Activated T-cell treated with anti-CD3 and anti-CD28 coated beads, Interleukin-2, amount 50 U/mL, for 4 hours (primary cell): ENCODE measurements around the gene KRTAP5-1. TPM values are rescaled to one million over a fixed set of nuclear protein-coding genes. Genes with fewer than 3 reads are reported as not detected.
"Not testable (repeated sequence)": the region's sequence is repeated elsewhere in the genome, so short reads cannot be mapped to it uniquely, and the experiment has no call there.

Experiments
- ATAC-seq, 2 donors: fragments of 200-7000 bp; cut with Tn5 transposase; one replicate each; pipeline ENCODE4 v1.10.0; 2021
- DNase-seq: peaks from one replicate; pipeline ENCODE4 v3.0.0-alpha.2; 2020
- H3K27me3 Mint-ChIP-seq: one replicate; pipeline ENCODE4 v1.8.0; 2021; ENCODE audit warnings: low read depth, mixed read lengths
- H3K36me3 Mint-ChIP-seq: one replicate; pipeline ENCODE4 v1.8.0; 2022; ENCODE audit warnings: mixed read lengths; ENCODE audit not compliant: insufficient read depth
- H3K4me1 Mint-ChIP-seq: one replicate; pipeline ENCODE4 v1.8.0; 2021; ENCODE audit warnings: low read depth, mixed read lengths
- H3K4me3 Mint-ChIP-seq: one replicate; pipeline ENCODE4 v1.8.0; 2021; ENCODE audit warnings: mild to moderate bottlenecking, moderate library complexity, mixed read lengths
- H3K9me3 Mint-ChIP-seq: one replicate; pipeline ENCODE4 v1.8.0; 2021; ENCODE audit warnings: mixed read lengths
- total RNA-seq, 3 donors: library from RNA; stranded (reverse); gene quantifications; one replicate each; pipeline ENCODE4 v1.2.1, GENCODE V29; 2021

Gene KRTAP5-1
- total RNA-seq, 3 donors from 2014 or later: not detected

GRCh38 chr11:1595994-1596575 lies 11.0 kb upstream of the KRTAP5-1 start:
- not testable (repeated sequence) for DNase-seq, H3K4me3 Mint-ChIP-seq, ATAC-seq, H3K36me3 Mint-ChIP-seq, H3K9me3 Mint-ChIP-seq
- Mint-ChIP-seq H3K4me1 (peaks cover 11% of the 10 kb centered on the region), H3K27me3 (peaks cover 24% of the 10 kb centered on the region)

- Mint-ChIP-seq H3K4me3 (no peak overlapping the region), H3K36me3 (no peaks in the 10 kb centered on the region), H3K9me3 (no peaks in the 10 kb centered on the region), H3K4me1 (peaks cover 23% of the 10 kb centered on the region), H3K27me3 (peaks cover 19% of the 10 kb centered on the region)
- no peak for ATAC-seq
- no peak for DNase-seq
These were observed 7.5 kb upstream of the KRTAP5-1 start for GRCh38 chr11:1592628-1593027.

- Mint-ChIP-seq H3K4me3 (no peak overlapping the region), H3K9me3 (no peaks in the 10 kb centered on the region), H3K4me1 (peaks cover 25% of the 10 kb centered on the region), H3K27me3 (peaks cover 4% of the 10 kb centered on the region), H3K36me3 (no peaks in the 10 kb centered on the region)
- DNase-seq (no peak), ATAC-seq (no peak)
These were observed 4.9 kb upstream of the KRTAP5-1 start for GRCh38 chr11:1589996-1590395.

GRCh38 chr11:1589191-1589963 lies 4.3 kb upstream of the KRTAP5-1 start:
- Mint-ChIP-seq H3K4me3 (peak overlapping the region; percentile 72), H3K4me1 (peaks cover 26% of the 10 kb centered on the region)
- H3K9me3 Mint-ChIP-seq, DNase-seq, H3K36me3 Mint-ChIP-seq, H3K27me3 Mint-ChIP-seq: not testable (repeated sequence)
- peak in 1 of 2 donors; percentile 43 for ATAC-seq

- H3K4me3 Mint-ChIP-seq: no peak overlapping the region
- H3K27me3 Mint-ChIP-seq: peaks cover 3% of the 10 kb centered on the region
- H3K36me3 Mint-ChIP-seq: no peaks in the 10 kb centered on the region
- DNase-seq (no peak), ATAC-seq (no peak)
- H3K4me1 Mint-ChIP-seq: peaks cover 31% of the 10 kb centered on the region
- no peaks in the 10 kb centered on the region for H3K9me3 Mint-ChIP-seq
These were observed 1.6 kb upstream of the KRTAP5-1 start for GRCh38 chr11:1586699-1587098.

GRCh38 chr11:1582909-1583308 lies 2.2 kb downstream of the KRTAP5-1 start:
- H3K27me3 Mint-ChIP-seq, H3K4me3 Mint-ChIP-seq, ATAC-seq, H3K36me3 Mint-ChIP-seq, DNase-seq: not testable (repeated sequence)
- Mint-ChIP-seq H3K9me3 (peaks cover 12% of the 10 kb centered on the region), H3K4me1 (peaks cover 15% of the 10 kb centered on the region)

GRCh38 chr11:1581976-1582375 lies 3.1 kb downstream of the KRTAP5-1 start:
- H3K27me3 Mint-ChIP-seq: peaks cover 3% of the 10 kb centered on the region
- peaks cover 3% of the 10 kb centered on the region for H3K36me3 Mint-ChIP-seq
- no peak for ATAC-seq
- H3K9me3 Mint-ChIP-seq: peaks cover 12% of the 10 kb centered on the region
- no peak for DNase-seq
- H3K4me3 Mint-ChIP-seq: no peak overlapping the region
- peaks cover 13% of the 10 kb centered on the region for H3K4me1 Mint-ChIP-seq

GRCh38 chr11:1576825-1577224 lies 8.3 kb downstream of the KRTAP5-1 start:
- Mint-ChIP-seq H3K9me3 (peaks cover 12% of the 10 kb centered on the region), H3K36me3 (peaks cover 3% of the 10 kb centered on the region), H3K4me3 (no peak overlapping the region), H3K27me3 (peaks cover 2% of the 10 kb centered on the region), H3K4me1 (peaks cover 5% of the 10 kb centered on the region)
- ATAC-seq (no peak), DNase-seq (no peak)

- peak overlapping the region; percentile 47 for H3K4me3 Mint-ChIP-seq
- H3K36me3 Mint-ChIP-seq, H3K27me3 Mint-ChIP-seq, DNase-seq, H3K4me1 Mint-ChIP-seq, ATAC-seq: not testable (repeated sequence)
- peaks cover 12% of the 10 kb centered on the region for H3K9me3 Mint-ChIP-seq
These were observed 9.3 kb downstream of the KRTAP5-1 start for GRCh38 chr11:1575756-1576155.

GRCh38 chr11:1574933-1575242 lies 10.2 kb downstream of the KRTAP5-1 start:
- no peak overlapping the region for H3K4me3 Mint-ChIP-seq
- peaks cover 9% of the 10 kb centered on the region for H3K4me1 Mint-ChIP-seq
- peaks cover 2% of the 10 kb centered on the region for H3K27me3 Mint-ChIP-seq
- ATAC-seq (no peak), DNase-seq (no peak)
- peaks cover 12% of the 10 kb centered on the region for H3K9me3 Mint-ChIP-seq
- H3K36me3 Mint-ChIP-seq: peaks cover 3% of the 10 kb centered on the region

- Mint-ChIP-seq H3K9me3 (peaks cover 12% of the 10 kb centered on the region), H3K4me1 (peaks cover 12% of the 10 kb centered on the region), H3K27me3 (peaks cover 2% of the 10 kb centered on the region), H3K36me3 (peaks cover 3% of the 10 kb centered on the region), H3K4me3 (peak overlapping the region; percentile 75)
- DNase-seq (peak; percentile 52), ATAC-seq (peak; percentile 55 to 63)
These were observed 10.7 kb downstream of the KRTAP5-1 start for GRCh38 chr11:1574238-1574932.

GRCh38 chr11:1573903-1574237 lies 11.2 kb downstream of the KRTAP5-1 start:
- DNase-seq: no peak
- H3K4me3 Mint-ChIP-seq: peak overlapping the region; percentile 75

GRCh38 chr11:1573077-1573902 lies 11.8 kb downstream of the KRTAP5-1 start:
- Mint-ChIP-seq H3K4me1 (peaks cover 19% of the 10 kb centered on the region), H3K4me3 (peak overlapping the region; percentile 75), H3K36me3 (peaks cover 3% of the 10 kb centered on the region), H3K9me3 (peaks cover 3% of the 10 kb centered on the region), H3K27me3 (peaks cover 2% of the 10 kb centered on the region)
- DNase-seq (no peak), ATAC-seq (no peak)

More at GRCh38 chr11:1573903-1574237, 11.2 kb downstream of the KRTAP5-1 start:
- peak in 1 of 2 donors; percentile 1 for ATAC-seq
- peaks cover 7% of the 10 kb centered on the region for H3K9me3 Mint-ChIP-seq
- H3K4me1 Mint-ChIP-seq: peaks cover 17% of the 10 kb centered on the region
- H3K36me3 Mint-ChIP-seq: peaks cover 3% of the 10 kb centered on the region
- peaks cover 2% of the 10 kb centered on the region for H3K27me3 Mint-ChIP-seq
